ENCODE results near the gene LETM1.

Gene LETM1

GRCh38 chr4:1766106-1767060 is 89.6 kb downstream of the LETM1 start:
- no peak for DNase-seq (ENCODE audit: low spot score)
- FAIRE-seq: no peak

DNA sequence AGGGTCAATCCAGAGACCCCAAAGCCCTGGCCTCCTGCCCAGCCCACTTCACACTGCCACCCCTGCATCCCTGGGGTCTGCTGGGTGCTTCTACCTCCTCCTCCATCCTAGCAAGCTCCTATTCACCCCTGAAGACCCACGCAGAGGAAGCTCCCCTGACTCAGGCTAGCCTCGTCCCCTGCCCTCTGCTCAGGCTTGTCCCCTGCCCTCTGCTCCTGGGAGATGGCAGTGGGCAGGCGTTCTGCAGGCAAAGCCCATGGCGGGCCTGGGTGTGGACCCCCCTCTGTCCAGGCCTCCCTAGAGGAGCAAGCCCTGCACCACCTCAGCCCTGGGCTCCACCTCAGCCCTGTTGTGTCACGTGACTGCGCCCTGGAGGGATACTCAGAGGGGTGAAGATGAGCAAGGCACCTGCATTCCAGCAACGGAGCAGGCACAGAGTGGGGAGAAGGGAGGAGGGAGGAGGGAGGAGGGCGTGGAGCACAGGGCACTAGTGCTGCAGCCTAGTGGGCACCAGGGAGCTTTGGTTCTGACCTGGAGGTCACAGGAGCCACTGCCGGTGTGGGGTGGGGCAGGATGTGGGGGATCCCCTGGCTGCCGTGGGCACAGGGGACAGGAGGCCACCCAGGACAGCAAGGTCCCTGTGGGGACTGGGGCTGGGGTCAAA is 90.4 kb downstream of the LETM1 start:
- DNase-seq (ENCODE audit: low spot score) (no peak), FAIRE-seq (peak; percentile 77)

DNA sequence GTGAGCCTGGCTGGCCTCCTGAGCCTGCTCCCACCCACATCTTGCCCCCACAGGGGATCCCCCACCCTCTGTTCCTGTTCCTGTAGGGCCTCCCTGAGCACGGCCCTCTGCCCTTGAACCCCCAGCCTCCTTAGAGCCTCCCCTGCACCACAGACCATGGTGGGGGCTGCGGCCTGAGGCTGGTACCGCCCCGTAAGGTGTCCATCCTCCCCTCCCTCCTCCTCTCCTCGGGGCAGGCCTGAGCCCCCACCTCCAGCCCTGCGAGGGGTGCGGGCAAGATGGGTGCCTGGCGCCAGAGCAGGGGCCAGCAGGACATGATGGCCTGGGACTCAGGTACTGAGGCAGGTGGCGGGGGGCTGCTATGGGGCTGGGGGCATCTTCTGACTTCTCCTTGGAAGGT is 91.3 kb downstream of the LETM1 start:
- DNase-seq (ENCODE audit: low spot score) (no peak), FAIRE-seq (no peak)

GRCh38 chr4:1763550-1764080 is 92.3 kb downstream of the LETM1 start:
- FAIRE-seq: no peak
- DNase-seq (ENCODE audit: low spot score): peak; percentile 49

DNA sequence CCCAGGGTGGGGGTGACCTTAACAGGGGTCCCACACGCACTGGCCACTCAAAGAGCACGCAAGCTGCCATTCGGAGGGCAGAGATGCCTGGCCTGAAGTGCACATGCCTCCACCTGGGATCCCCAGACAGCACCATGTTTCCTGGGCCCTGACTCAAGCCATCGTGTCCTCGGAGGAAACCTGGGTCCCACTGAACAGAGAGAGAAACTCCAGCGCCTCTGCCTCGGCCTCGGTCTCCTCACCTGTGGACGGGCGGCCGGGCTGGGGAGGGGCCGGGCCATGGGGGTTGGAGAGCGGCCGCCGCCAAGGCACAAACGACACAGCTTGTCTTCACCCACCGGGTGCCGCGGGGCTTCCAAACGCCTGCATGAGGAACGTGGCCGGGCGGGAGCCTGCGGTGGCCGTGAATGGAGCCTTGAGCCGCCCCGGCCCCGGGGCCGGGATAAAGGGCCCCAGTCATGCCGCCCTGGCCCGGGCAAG is 92.8 kb downstream of the LETM1 start:
- DNase-seq (ENCODE audit: low spot score) (no peak), FAIRE-seq (no peak)

DNA sequence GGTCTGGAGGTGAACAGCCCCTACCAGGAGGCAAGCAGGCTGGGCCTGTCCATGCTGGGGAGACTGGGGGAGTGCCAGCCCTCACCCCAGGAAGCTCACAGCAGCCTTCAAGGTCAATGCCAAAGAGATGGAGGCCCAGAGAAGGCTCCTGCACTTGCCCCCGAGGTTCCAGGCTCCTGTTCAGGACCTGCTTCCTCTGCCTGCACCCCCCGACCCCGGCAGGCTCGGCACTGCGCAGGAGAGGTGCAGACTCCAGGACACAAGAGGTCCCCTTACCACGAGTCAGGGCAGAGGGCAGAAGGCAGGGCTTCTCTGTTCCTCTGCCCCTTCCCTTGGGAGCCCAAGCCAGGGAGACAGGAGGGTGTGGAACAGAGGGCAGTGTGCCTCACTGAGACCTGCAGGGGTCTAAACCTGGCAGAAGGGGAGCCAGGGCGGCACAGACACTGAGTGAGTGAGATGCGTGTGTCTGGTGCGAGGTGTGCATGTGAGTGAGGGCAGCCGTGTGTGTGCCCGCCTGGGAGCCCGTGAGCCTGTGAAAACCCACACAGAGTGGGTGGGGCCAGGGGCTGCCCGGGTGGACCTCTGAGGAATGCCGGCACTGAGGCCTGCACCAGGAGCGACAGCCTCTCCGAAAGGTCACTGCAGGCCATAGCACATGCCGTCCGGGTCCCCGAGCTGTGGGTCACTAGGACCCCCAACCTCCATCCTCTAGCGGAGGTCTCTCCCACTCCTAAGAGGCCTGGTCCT is 93.5 kb downstream of the LETM1 start:
- DNase-seq (ENCODE audit: low spot score) (no peak), FAIRE-seq (no peak)

All from urothelium cell line (cell line).